MM.1S (cell line): Measurements from ENCODE around the gene GPC5.

ENCODE experiments used
- EZH2 ChIP-seq: fragments of 300-600 bp; sonication (generic); optimal IDR thresholded peaks from 2 replicates; pipeline ENCODE3; 2017; ENCODE audit warnings: low read depth, mild to moderate bottlenecking, antibody characterized with exemption, low read length, mixed read lengths
- EZH2phosphoT487 ChIP-seq: fragments of 300-600 bp; sonication (generic); IDR thresholded peaks from 2 replicates; pipeline ENCODE4 v1.6.1; 2018; ENCODE audit warnings: antibody characterized with exemption, low read length
- TF ChIP-seq, protein P1 (sequence below): fragments of 300-600 bp; sonication (generic); IDR thresholded peaks from 2 replicates; pipeline ENCODE4 v1.5.1; 2016; ENCODE audit warnings: antibody characterized with exemption, low read length, mixed read lengths

DNA sequence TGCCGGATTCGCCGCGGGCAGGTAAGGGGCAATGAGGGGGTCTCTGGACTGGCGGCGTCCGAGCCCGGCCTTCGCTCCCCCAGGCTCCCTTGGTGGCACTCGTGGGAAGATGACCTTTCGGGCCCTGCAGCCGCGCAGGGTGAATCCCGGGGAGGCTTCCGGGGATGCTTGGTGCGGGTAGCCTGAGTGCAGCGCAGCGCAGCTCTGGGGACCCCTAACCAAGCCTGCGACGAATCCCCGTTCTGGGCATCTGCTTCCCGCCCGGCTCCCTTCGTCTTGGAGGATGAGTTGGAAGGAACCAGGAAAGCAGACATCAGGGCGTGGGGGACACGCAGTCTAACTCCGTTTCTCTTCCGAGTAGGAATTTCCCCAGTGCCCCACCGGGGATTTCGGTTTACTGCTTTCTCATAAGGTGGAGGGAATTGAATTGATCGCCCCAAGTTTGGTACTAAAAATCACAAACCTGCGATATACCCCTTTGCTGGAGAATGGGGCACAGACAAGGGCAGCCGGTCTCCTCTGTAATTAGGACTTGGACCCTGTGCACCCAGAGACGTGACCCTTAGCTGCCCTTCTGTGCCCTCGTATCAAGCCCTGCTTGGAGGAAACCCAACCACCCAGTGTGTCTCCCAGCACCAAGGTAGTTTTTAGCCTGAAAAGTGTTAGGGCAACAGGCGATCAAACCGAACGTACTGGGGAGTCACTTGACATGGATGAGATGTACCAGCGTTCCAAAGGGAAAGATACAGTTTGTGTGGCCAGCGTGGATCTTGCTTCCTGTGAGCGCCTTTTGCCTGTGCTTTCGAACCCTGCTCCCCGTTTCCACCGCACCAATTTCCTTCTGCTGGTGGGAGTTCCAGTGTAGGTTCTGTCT, 1.0 kb downstream of the GPC5 start:
- TF ChIP-seq, protein P1, sequence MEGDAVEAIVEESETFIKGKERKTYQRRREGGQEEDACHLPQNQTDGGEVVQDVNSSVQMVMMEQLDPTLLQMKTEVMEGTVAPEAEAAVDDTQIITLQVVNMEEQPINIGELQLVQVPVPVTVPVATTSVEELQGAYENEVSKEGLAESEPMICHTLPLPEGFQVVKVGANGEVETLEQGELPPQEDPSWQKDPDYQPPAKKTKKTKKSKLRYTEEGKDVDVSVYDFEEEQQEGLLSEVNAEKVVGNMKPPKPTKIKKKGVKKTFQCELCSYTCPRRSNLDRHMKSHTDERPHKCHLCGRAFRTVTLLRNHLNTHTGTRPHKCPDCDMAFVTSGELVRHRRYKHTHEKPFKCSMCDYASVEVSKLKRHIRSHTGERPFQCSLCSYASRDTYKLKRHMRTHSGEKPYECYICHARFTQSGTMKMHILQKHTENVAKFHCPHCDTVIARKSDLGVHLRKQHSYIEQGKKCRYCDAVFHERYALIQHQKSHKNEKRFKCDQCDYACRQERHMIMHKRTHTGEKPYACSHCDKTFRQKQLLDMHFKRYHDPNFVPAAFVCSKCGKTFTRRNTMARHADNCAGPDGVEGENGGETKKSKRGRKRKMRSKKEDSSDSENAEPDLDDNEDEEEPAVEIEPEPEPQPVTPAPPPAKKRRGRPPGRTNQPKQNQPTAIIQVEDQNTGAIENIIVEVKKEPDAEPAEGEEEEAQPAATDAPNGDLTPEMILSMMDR, result no peak
- no peak for TF ChIP-seq EZH2
- TF ChIP-seq EZH2phosphoT487, result no peak
